Measurements from ENCODE around the gene RUNX1. TPM values are rescaled to one million over a fixed set of nuclear protein-coding genes. Genes with fewer than 3 reads are reported as not detected.

The RUNX1 gene
- total and polyA plus RNA-seq, 2 donors (not counting 3 experiments of a cell fraction or from before 2014, with no cell fraction given): 4.6 to 17.9 TPM

GRCh38 chr21:34968414-34969333 lies 80.4 kb downstream of the RUNX1 start:
- H3K79me2 ChIP-seq (ENCODE audit: control insufficient read depth, insufficient read depth, low read length): no peaks in the 10 kb centered on the region

More at GRCh38 chr21:34968414-34969333, 80.4 kb downstream of the RUNX1 start:
- TF ChIP-seq MYC (IDR thresholded peaks at IDR 0.05; ENCODE audit: low read depth, low read length): no peak
- TF ChIP-seq FOS (IDR thresholded peaks at IDR 0.05; ENCODE audit: borderline replicate concordance, insufficient read depth, low read length): no peak
- TF ChIP-seq MAX (IDR thresholded peaks at IDR 0.05; ENCODE audit: insufficient read depth, insufficient read length): no peak
- TF ChIP-seq POLR2A (IDR thresholded peaks at IDR 0.05; ENCODE audit: low read depth, low read length): no peak
- TF ChIP-seq JUN (IDR thresholded peaks at IDR 0.05; ENCODE audit: borderline replicate concordance, insufficient read depth, insufficient read length, low read depth): no peak
- TF ChIP-seq, protein P1, sequence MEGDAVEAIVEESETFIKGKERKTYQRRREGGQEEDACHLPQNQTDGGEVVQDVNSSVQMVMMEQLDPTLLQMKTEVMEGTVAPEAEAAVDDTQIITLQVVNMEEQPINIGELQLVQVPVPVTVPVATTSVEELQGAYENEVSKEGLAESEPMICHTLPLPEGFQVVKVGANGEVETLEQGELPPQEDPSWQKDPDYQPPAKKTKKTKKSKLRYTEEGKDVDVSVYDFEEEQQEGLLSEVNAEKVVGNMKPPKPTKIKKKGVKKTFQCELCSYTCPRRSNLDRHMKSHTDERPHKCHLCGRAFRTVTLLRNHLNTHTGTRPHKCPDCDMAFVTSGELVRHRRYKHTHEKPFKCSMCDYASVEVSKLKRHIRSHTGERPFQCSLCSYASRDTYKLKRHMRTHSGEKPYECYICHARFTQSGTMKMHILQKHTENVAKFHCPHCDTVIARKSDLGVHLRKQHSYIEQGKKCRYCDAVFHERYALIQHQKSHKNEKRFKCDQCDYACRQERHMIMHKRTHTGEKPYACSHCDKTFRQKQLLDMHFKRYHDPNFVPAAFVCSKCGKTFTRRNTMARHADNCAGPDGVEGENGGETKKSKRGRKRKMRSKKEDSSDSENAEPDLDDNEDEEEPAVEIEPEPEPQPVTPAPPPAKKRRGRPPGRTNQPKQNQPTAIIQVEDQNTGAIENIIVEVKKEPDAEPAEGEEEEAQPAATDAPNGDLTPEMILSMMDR (IDR thresholded peaks at IDR 0.05; ENCODE audit: extremely low read depth in 1 of 2, insufficient read depth in 1 of 2, low read depth in 1 of 2, low read length in 2 of 2): no peak
- TF ChIP-seq EZH2 (IDR thresholded peaks at IDR 0.05; ENCODE audit: borderline replicate concordance, low read depth, low read length, severe bottlenecking): no peak
- TF ChIP-seq GATA2 (IDR thresholded peaks at IDR 0.05; ENCODE audit: insufficient read depth, insufficient read length, low read depth, low read length): no peak
- TF ChIP-seq POLR2AphosphoS5 (IDR thresholded peaks at IDR 0.05; ENCODE audit: insufficient read depth, low read depth, low read length): no peak
- H3K9me3 ChIP-seq (replicated peaks; ENCODE audit: control insufficient read depth, insufficient read depth, low read length): no peaks in the 10 kb centered on the region
- no peak for FAIRE-seq
- CTCF ChIA-PET: no interaction called here
- H3K27me3 ChIP-seq (ENCODE audit: control insufficient read depth in 2 of 2, insufficient read depth in 2 of 2, low read length in 2 of 2): peaks cover 3 to 8% of the 10 kb centered on the region in 2 experiments
- dilution Hi-C loops (cut with MboI; ENCODE audit: extremely low pct_ligation_motif_present, low sequenced_read_pairs) (no loop called here), intact Hi-C loops (cut with micrococcal nuclease) (no loop called here)
- H2AFZ ChIP-seq (ENCODE audit: low read depth, low read length): no peak overlapping the region
- no peak overlapping the region for H3K9ac ChIP-seq (replicated peaks; ENCODE audit: extremely low read depth, insufficient read depth, low read length)
- H3K4me3 ChIP-seq (replicated peaks in 1 of 3; ENCODE audit: insufficient read depth in 1 of 3, low read depth in 1 of 3, low read length in 3 of 3): no peak overlapping the region
- H3K4me1 ChIP-seq (ENCODE audit: control insufficient read depth, extremely low read depth, insufficient read depth, low read length): peaks cover 15% of the 10 kb centered on the region
- POLR2A ChIA-PET: no interaction called here
- DNase-seq (ENCODE audit: low read depth, low spot score): no peak
- no peaks in the 10 kb centered on the region for H3K36me3 ChIP-seq (ENCODE audit: control insufficient read depth in 2 of 2, extremely low read depth in 1 of 2, insufficient read depth in 2 of 2, low read length in 2 of 2)
- no peak overlapping the region for H3K4me2 ChIP-seq (ENCODE audit: insufficient read depth, low read length)
- no peaks in the 10 kb centered on the region for H4K20me1 ChIP-seq (replicated peaks; ENCODE audit: control insufficient read depth, extremely low read depth, insufficient read depth, low read length)
- H3K9me1 ChIP-seq (replicated peaks; ENCODE audit: control insufficient read depth, extremely low read depth, insufficient read depth, low read length): no peaks in the 10 kb centered on the region
- H3K27ac ChIP-seq (ENCODE audit: insufficient read depth, low read depth, low read length): no peak overlapping the region
- BruUV-seq (replicated peaks): no TSS peak

Data from endothelial cell of umbilical vein (primary cell).